ENCODE results near the gene MYOCD.

DNA sequence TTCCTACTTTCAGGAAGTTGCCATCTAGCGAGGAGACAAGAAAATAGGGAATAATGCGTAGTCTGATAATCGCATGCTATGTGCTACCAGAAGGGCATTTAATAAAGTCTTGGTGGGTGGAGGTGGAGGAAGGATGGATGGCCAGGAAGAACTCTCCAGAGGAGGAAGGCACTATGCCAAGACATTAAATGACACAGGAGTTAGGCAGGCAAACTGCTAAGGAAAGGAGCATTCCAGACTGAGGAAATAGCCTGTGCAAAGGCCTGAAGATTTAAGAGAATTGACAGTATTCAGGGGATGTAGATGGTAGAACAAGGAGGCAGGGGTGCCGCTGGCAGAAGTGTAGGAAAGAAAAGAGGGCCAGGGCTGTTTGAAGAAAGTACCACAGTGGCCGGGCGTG is 104.3 kb downstream of the MYOCD start:
- TF ChIP-seq HNRNPK (IDR thresholded peaks at IDR 0.05; ENCODE audit: low read depth, low read length, poor library complexity, severe bottlenecking): no peak
- no peak for TF ChIP-seq DNMT1 (CRISPR knock-in tag; IDR thresholded peaks at IDR 0.05)
- no peak for TF ChIP-seq TCF7 (IDR thresholded peaks at IDR 0.05; ENCODE audit: low read depth)
- TF ChIP-seq HES4 (CRISPR knock-in tag; IDR thresholded peaks at IDR 0.05; ENCODE audit: borderline replicate concordance): no peak
- no peak for TF ChIP-seq HMG20A (CRISPR knock-in tag; IDR thresholded peaks at IDR 0.05; ENCODE audit: borderline replicate concordance)
- TF ChIP-seq KDM4B (CRISPR knock-in tag; IDR thresholded peaks at IDR 0.05): no peak
- no peak for TF ChIP-seq ZFP36 (IDR thresholded peaks at IDR 0.05; ENCODE audit: borderline replicate concordance, low read depth, low read length, partially characterized antibody)
- no peak for TF ChIP-seq EZH2 (conservative IDR thresholded peaks at IDR 0.05; ENCODE audit: low read depth, low read length)
- no peak for TF ChIP-seq GABPA (IDR thresholded peaks at IDR 0.05; ENCODE audit: low read depth, low read length)
- TF ChIP-seq GABPA (CRISPR knock-in tag; IDR thresholded peaks at IDR 0.05; ENCODE audit: low read depth): no peak

Data from HepG2 (cell line).